Skeletal muscle cell (primary cell): ENCODE results near the gene YJEFN3.

Source experiments
- DNase-seq: peaks from one replicate; pipeline ENCODE4 v3.0.0-alpha.2; 2010; ENCODE audit warnings: low read depth
- H3K4me3 ChIP-seq: 2 replicates; pipeline ENCODE4 v1.5.1; 2011; ENCODE audit warnings: low read depth, mild to moderate bottlenecking, control low read depth, low read length, moderate library complexity

YJEFN3 gene

GRCh38 chr19:19515642-19516519 lies 12.8 kb upstream of the YJEFN3 start, which contains the start of gene NDUFA13:
Gene NDUFA13 (plus strand): TSS chr19:19516225. CDS start chr19:19516239, 14 bp downstream.
- peak; percentile 65 for DNase-seq
- peak within 1 kb of the TSS; percentile 94 for H3K4me3 ChIP-seq

GRCh38 chr19:19517235-19517619 lies 11.5 kb upstream of the YJEFN3 start:
- DNase-seq, result no peak
- H3K4me3 ChIP-seq, result no peak overlapping the region

GRCh38 chr19:19520989-19521388 lies 7.7 kb upstream of the YJEFN3 start:
- no peak overlapping the region for H3K4me3 ChIP-seq
- DNase-seq, result no peak

GRCh38 chr19:19523177-19523576 lies 5.5 kb upstream of the YJEFN3 start:
- no peak for DNase-seq

GRCh38 chr19:19524053-19524452 lies 4.7 kb upstream of the YJEFN3 start:
- DNase-seq, result no peak
- no peak overlapping the region for H3K4me3 ChIP-seq

More at GRCh38 chr19:19523177-19523576, 5.5 kb upstream of the YJEFN3 start:
- H3K4me3 ChIP-seq, result no peak overlapping the region

GRCh38 chr19:19525611-19526380 lies 2.9 kb upstream of the YJEFN3 start:
- DNase-seq, result no peak
- no peak overlapping the region for H3K4me3 ChIP-seq

- no peak overlapping the region for H3K4me3 ChIP-seq
- DNase-seq, result no peak
Measured at GRCh38 chr19:19526581-19527370, 1.9 kb upstream of the YJEFN3 start.

GRCh38 chr19:19527371-19527656 lies 1.4 kb upstream of the YJEFN3 start:
- no peak for DNase-seq

GRCh38 chr19:19527674-19528625 lies 761 bp upstream of the YJEFN3 start:
- no peak for DNase-seq
- H3K4me3 ChIP-seq, result no peak overlapping the region

More at GRCh38 chr19:19527371-19527656, 1.4 kb upstream of the YJEFN3 start:
- H3K4me3 ChIP-seq, result no peak overlapping the region

GRCh38 chr19:19529783-19530422 lies 1.2 kb downstream of the YJEFN3 start:
- DNase-seq, result no peak
- H3K4me3 ChIP-seq, result no peak overlapping the region

GRCh38 chr19:19530423-19530804 lies 1.7 kb downstream of the YJEFN3 start:
- H3K4me3 ChIP-seq, result no peak overlapping the region
- no peak for DNase-seq

- H3K4me3 ChIP-seq, result no peak overlapping the region
- no peak for DNase-seq
Measured at GRCh38 chr19:19530889-19531288, 2.2 kb downstream of the YJEFN3 start.

- H3K4me3 ChIP-seq, result no peak overlapping the region
- no peak for DNase-seq
Measured at GRCh38 chr19:19531951-19532805, 3.5 kb downstream of the YJEFN3 start.

- DNase-seq, result no peak
- no peak overlapping the region for H3K4me3 ChIP-seq
Measured at GRCh38 chr19:19532806-19533701, 4.3 kb downstream of the YJEFN3 start.

- H3K4me3 ChIP-seq, result no peak overlapping the region
- no peak for DNase-seq
Measured at GRCh38 chr19:19533841-19534240, 5.1 kb downstream of the YJEFN3 start.

- DNase-seq, result no peak
- no peak overlapping the region for H3K4me3 ChIP-seq
Measured at GRCh38 chr19:19534556-19535265, 6.0 kb downstream of the YJEFN3 start.
